C4-2B (cell line): ENCODE data around the gene RDH8.

Experiments
- CTCF ChIP-seq: fragments of 450-650 bp; conservative IDR thresholded peaks from 2 replicates; pipeline ENCODE4 v1.5.1; 2017; ENCODE audit warnings: mild to moderate bottlenecking
- ZFX ChIP-seq: fragments of 450-650 bp; IDR thresholded peaks from 2 replicates; pipeline ENCODE4 v1.6.1; 2017

DNA sequence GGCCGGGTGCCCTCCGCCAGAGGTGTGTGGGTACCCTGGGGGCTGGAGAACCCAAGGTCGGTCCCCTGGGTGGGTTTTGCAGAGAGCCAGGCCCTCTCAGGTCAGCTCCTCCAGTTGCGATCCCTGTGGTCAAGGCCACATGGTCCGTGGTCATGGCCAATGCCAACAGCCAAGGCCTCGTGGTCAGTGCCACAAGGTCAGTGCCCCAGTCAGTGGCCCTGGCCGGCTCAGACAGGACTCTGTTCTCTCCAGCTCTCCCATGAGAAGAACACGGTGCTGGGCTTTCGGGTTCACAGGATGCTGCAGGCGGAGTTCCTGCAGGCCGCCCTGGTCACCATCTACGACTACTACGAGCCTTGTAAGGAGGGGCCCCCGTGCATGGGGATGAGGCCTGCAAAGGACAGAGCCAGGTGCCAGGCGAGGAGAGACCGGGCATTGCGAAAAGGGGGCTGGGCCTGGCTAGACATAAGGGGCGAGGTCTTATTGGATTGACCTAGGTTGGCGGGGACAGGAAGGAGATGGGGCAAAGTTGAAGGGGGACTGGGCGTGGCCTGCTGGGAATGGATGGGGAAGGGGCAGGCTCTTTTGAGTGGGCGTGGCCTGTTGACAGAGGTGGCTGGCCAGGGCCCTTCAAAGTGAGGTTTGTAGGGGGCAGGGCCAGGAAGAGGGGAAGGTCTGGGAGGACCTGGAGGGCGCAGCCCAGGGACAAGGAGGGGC is 57.6 kb downstream of the RDH8 start:
- no peak for TF ChIP-seq CTCF
- no peak for TF ChIP-seq ZFX
